GM18520 (cell line): ENCODE data around the gene CAPN5.

Experiments used
- ATAC-seq: cut with Tn5 transposase; IDR thresholded peaks from one replicate; pipeline ENCODE4 v1.9.1; 2021; ENCODE audit not compliant: unreplicated experiment

The CAPN5 gene

DNA sequence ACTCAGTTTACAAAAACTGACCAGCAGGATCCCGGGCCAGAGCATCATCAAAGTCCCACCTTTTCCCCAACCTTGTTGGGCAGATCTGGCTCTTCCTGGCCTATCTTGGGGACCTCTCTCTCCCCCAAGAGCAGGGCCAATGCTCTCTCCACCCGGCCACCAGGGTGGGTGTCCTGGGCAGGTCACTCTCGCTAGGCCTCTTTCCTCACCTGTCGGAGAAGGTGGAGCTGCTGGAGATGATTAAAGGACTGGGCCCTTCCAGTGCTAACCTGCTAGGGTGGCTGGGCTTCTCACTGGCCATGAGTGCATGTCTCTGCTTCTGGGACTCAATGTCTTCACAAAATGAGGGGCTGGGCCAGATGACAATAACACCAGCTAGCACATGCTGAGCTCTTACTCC, 2.9 kb upstream of the CAPN5 start:
- ATAC-seq: no peak

DNA sequence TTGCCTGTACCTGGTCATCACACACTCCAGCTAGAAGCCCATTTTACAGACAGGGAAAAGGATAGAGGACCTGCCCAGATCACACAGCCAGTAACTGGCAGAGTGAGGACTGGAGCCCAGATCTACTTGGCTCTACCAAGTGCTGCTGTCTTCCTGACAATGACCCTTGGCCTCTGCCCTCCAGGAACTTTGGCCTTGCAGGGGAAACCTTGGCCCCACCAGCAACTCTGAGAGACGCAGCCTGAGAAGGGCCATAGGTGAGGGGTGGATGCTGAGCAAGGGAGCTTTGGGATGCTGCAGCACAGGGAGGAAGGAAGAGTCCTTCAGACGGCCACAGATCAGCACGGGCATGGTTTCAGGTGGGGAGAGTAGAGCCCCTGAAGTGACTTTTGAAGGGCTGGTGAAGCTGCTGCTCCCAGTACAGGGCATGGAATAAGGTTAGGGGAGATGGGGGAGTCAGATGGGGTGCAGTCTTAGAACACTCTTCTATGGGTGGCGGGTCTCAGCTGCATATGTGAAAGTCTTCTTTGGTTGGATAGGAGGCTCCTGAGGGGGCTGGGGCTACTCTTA, 2.0 kb upstream of the CAPN5 start:
- no peak for ATAC-seq

DNA sequence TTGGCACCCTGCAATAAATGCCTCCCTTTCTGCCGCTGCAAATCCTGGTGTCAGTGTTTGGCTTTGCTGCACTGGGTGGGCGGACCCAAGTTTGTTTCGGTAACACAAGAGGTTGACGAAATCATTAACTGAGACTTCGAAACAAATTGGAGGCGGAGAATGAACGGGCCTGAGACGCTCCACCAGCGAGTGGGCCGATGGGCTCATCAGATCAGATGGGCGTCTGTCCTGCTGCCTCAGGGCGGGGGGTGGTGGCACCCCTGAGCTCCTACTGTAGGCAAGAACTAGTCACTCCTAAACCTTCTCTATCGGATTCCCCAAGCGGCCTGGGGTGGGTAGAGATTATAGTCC, 918 bp upstream of the CAPN5 start:
- ATAC-seq: no peak

DNA sequence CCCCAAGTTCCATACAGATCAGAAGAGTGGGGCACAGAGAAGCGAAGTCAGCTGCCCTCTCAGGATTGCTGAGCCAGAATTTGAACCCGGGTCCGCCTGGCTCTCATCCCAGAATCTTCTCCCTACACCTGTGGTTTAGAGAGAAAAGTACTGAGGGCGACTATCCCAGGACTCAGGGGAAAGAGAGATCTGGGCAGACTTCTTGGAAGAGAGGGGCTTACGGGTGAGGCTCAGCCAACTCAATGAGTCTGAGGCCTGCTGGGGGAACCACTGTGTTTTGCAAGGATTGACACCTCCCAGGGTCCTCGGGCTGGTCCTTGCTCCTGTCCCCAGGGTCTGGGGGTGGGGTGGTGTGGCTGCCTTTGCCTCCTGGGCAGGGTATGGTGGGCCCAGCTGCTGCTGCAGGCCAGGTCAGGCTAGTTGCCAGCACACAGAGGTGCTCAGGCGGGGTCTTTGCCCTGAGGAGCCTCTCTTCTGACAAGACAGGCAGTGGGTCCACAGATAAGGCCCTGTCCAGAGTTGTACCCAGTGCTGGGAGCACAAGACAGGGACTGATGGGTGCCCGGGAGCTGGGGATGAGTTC, 1.2 kb downstream of the CAPN5 start:
- no peak for ATAC-seq

DNA sequence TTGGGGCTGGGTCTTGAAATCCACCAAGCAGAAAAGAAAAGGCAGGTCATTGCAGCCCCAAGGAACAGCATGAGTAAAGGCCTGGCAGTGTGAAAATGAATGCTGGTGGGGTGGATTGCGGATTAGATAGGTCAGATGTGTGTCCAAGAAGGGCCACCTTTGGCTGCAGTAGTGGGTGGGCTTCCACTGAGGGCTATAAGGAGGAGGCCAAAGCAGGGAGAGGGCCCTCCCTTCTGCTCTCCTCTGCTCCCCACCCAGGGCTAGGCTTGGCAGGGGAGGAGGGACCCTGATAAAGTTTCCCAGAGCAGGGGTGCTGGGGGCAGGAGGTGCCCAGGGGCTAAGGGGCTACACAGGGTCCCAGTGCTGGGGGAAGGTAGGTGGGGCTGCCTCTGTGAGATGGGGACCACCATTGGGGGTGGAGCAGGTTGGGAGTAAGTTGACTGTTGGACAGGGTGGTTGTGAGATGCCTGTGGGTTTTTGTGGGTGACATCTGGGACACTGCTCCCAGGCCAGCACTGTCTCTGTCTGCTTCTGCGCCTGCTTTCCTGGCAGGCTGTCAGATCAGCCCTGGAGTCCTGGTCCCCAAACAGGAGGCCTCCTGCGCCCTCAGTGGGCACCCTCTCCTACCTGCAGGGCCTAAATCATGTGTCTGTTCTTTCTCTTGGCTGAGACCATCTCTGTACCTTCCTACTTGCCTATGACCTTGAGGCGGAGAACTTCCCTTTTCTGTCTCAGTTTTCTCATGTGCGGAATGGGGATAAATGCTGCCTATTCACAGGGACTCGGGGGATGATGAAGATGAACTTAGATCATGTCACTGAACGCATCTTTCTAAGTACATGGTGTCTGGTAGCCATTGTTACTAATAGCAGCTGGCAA, 1.9 kb downstream of the CAPN5 start:
- ATAC-seq: no peak

DNA sequence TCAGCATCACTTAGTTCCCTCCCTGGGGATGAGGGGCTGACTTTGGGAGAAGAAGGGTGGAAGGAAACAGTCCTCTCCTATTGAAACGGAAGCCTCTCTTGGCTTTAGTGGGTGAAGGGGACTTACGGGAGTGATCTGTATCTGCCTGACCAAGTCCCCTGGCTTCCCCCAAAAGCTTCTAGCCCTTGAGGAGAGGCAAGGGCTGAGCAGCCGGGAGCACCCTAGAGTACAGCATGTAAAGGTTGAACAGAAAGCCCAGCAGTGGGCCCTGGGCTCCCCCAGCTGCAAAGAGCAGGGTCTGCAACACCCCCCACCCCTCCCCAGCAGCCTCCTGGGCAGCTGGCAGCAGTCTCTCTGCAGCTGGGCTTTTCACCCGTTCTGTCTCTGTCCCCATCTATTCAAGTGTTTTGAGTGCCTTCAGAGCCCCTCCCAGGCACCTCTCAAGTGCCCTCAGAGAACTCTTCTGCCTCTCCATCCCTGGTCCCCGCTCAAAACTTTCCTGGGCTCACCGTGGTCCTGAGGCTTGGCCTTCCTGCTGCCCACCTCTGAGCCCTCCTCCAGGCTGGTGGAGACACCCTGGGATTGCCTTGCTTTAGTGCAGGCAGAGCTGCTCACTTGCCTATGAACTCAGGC, 2.7 kb downstream of the CAPN5 start:
- ATAC-seq: no peak

DNA sequence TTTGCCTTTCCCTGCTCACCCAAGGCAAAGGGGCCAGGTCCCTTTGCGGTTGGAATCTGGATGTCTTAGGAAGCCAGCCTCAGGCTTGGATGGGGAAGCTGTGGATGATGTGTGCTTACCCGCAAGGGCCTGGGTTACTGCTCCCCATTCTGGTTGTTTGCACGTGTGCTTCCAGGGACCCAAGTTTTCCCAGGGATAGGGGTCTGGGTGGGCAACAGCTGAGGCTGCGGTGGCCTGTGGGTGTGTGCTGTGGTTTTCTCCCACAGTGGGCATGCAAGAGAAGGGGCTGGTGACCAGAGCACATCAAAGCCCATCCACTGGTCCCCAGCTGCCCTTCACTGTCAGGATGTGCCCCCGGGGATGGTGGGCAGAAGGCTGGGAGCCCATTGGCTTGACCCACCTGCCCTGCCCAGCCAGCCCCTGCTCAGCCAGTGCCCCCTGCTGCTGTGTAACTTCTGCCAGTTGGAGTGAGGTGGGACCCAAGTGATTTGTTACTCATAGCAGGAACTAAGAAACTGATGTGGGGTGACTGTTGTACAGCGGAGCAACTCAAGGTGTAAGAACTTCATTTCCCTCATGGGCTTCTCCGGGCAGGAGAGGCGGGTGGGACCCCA, 3.3 kb downstream of the CAPN5 start:
- no peak for ATAC-seq

DNA sequence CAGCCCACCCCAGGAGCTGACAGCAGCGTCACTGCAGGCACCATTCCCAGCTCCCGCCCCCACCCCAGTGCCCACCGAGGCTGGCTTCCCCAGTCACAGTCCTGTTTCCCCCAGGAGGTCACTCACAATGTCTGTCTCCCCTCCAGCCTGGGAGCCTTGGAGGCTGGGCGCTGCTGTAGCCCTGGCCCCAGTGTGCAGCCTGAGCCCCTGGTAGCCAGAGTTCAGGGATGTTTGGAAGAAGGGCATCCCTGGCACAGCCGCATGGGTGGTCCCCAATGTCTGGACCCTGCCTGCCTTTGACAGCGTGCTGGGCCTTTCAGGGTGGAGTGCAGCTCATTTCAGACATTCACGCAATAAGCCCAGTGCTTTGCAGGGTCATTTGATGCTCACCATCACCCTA, 4.3 kb downstream of the CAPN5 start:
- no peak for ATAC-seq

DNA sequence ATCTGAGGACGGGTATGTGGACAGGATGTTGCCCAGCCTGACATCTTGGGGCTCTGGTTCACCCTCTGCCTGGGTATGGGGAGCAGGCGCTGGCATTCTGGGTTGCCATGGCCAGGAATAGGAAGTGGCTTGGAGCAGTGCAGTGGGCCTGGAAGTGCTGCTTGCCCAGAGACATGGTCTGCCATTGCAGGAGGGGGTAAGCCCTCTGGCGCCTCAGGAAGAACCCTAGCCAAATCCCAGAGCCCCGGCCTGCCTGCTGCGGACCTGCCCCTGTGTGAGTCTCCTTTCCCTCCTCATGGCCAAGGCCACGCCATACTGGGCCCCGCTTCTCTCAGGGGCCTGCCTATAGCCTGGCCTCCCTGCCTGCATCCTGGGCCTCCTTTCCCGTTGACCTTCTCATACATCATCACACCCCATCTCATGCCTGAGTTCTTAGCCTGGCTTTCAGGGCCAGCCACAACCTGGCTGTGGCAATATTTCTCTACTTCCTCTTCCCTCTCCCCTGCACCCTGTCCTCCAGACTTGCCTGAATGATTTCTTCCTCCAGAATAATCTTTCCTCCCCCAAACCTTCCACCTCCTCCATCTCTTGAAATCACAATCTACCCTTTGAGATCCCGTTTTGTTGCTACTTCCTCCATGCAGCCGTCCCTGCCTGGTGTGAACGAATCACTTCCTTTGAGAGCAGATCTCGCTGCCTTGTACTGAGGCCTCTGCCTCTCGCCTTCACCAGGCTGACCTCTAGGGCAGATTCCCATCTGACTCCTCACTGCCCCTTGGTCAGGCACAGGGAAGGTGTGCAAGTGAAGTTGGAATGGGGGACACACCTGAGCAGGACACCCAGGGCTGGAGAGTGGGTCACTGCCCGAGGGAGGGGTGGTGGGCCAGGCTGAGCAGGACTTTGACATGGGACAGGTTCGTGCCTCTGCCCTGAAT, 5.2 kb downstream of the CAPN5 start:
- no peak for ATAC-seq

DNA sequence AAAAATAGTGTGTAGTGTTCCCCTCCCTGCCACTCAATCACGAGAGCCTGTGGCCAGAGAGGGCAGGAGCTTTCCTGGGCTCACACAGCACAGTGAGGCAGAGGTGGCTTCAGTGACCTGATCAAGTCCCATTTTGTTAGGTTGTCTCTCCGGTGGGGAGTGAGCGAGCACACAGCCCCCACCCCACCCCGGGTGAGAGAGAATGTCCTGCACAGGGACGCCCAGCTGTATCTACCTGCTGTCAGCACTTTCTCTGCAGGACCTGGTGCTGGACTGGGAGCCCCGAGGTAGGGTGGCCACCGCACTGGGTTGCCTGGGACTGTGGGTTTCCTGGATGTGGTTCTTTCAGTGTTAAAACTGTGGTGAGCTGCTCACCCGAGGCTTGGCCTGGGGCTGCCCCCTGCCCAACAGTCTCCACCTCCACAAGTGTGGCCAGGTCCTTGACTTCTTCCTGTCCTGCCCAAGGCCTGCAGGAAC, 6.1 kb downstream of the CAPN5 start:
- no peak for ATAC-seq

DNA sequence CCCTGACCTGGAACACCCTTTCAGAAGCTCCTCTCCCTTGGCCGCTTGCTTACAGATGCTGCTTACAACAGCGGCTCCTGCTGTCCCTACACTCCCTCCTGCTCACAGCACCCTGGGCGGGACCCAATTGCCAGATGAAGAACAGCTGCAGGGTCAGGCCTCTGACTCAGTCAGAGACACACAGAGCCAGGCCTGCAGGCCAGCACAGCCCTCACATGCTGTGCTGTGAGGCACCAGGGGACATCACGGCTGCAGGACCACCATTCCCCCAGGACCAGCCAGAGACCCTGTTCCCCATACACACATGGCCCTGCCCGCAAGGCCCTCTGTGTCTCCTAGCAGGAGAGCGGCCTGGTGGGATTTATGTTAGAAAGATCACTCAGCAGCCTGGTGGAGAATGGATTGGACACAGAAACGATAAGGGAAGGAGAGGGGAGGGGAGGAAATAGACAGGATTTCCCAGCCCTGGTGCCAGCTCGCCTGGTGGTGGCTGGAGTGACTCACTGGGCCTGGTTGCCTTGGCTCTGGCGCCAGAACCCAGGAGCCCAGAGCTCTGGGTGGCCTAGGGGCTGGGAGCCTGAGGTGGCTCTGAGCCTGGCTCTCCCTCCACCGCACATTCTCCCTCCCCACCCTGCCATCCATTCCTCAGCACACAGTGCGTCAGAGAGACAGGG, 6.7 kb downstream of the CAPN5 start:
- ATAC-seq: no peak

DNA sequence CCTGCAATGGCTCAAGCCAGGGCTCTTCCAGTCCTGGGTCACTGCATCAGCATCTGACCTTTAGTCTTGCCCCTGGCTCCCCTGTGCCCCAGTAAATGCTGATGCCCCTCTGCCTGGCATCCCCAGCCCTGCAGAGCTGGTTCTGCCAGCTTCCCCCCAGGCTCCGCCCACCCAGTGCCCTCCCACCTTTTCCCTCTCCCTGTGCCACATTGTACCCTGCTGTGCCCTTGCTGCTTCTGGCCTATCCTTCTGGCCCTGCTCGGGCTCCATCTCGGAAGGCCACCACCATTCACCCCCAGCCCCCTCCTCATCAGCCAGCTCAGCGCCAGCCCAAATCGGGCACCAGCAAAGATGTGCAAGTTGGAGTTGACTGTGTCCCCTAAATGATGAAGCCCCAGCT, 7.4 kb downstream of the CAPN5 start:
- ATAC-seq: no peak

DNA sequence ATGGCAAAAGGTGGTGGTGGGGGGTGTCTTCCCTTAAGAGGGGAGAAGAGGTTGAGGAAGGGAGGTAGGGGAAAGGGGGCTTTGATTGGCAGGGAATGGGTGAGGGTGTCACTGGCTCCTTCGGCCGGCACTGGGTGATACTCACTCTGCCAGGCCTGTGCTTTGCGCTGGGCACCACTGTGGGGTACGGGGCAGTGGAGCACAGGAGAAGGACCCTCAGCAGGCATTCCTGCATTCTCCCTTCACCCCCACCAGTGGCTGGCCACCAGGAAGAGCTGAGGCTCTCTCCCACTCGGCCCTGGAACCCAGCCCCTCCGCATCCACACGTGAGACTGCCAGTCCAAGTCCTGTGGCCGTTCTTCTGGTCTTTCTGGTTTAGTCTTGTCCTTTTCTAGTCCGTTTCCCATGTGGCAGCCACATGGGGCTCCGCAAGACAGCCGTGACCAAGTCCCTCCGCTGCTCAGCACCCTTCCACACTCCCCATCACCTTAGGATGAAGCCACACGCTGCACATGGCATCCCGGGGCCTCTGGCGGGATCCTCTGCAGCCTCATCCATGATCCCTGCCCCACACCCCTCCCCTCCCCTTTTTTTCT, 8.0 kb downstream of the CAPN5 start:
- ATAC-seq: no peak

DNA sequence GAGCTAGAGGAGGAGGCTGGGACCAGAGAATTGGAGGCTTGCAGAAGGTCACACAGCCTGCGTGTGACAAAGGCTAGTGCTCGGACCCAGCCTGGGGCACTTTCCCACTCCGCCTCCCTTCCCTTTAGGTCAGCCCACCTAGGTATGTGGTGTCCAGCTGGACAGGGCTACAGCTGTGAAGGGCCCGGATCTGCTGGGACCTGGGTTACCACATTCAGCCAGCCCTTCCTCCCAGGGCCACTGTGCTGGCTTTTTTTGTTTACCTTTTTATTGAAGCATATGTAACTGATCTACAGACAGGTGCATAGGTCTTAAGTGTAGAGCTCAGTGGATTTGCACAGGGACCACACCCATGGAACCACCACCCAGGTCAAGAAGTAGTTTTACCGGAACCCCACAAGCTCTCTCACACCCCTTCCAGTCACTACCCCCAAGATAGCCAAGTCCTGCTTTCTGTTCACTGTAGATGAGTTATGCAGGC, 8.7 kb downstream of the CAPN5 start:
- no peak for ATAC-seq

DNA sequence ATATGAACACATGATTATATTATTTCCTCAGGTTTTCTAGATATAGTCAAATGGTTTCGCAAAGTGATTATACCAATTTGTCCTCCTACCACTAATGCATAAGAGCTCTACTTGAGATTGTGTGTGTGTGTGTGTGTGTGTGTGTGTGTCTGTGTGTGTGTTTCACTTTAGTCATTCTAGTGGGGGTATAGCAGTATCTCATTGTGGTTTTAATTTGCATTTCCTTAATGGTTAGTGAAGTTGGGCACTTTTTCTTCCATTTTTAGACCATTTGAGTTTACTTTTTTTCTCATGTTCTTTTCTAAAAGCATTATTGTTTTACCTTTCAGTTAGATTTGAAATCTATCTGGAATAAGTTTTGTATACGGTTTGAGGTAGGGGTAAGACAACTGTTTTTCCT, 12.9 kb downstream of the CAPN5 start:
- ATAC-seq: no peak

DNA sequence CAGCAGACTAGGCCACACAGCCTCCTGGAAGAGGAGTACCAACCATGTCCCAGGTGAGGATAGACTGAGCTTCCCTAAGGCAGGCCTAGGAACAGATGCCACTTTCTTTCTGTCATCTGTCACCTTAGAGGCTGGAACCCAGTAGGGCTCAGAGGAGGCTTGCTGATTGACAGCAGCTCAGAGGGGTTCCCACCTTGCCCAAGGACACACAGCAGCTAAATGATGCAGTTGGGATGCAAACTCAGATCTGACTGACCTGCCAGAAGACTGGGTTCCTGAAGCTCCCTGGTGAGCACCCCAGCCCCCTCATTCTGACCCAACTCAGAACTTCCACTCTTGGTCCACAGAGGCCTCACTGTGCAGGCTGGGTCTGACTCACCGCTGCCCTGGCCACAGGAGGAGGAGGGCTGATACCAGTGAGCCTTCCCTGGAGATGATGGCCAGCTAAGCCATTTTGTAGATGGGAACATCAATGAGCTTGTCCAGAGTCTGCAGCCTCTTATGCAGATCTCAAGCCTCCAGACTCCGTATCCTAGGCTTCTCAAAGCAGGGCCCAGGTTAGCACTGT, 14.0 kb downstream of the CAPN5 start:
- no peak for ATAC-seq

DNA sequence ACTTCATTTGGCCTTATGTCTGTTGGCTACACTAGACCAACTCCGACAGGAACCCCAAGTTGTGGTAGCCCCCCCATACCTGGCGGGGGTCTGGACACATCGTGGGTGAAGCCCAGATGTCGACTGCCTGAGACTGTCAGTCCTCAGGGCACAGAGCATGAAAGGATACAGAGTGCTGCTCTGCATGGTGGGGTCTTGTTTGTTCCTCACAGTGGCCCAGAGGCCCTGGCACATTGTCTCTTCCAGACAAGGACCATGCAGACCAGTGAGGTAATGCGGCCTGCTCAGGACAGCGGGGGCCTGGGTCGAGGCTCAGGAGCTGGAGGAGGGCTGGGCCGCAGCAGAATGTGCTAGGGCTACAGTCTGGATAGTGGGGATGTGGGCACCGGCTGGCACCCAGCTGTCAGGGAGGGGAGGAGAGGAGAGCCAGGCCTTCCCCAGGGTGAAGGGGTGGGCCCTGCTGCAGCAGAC, 14.6 kb downstream of the CAPN5 start:
- ATAC-seq: no peak

DNA sequence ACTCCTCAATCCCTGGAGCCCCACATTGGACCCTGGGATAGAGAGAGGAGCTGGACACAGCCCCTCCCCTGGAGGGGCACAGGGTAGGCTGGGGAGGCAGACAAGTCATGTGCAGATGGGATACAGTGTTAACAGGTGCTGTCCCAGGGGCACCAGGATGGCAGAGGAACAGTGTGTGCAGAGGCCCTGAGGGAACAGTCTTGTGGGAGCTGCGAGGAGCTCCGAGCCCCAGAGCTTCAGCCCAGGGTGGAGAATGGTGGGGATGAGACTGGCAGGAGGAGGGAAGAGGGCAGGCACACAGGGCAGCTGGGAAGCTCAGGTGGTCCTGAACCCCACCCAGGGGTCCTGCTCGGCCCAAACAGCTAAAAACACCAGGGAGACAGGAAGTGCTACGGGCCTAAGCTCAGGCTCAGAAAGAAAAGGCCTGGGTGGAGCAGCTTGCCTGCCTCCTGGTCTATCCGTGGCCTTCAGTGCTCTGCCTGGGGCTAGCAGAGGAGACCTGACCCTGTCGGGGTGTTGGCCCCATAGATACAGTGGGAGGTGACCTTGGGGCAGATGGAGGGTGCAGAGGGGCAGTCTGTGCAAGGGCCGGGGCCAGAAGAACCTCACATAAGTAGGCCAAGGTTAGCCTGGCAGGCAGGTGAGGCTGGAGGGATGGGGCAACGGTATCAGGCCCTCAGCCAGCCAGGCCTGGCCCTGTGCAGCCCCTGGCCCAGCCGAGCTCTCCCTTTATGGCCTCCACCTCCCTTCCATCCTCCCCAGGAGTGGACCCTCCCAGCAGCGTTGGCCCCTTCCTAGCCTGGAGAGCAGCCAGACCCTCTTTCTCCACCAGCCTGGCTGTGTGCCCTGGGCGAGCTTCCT, 15.4 kb downstream of the CAPN5 start:
- no peak for ATAC-seq
